Activated CD8-positive, alpha-beta memory T cell treated with anti-CD3 and anti-CD28 coated beads for 48 hours (primary cell): Measurements from ENCODE around the gene PITPNM1.

ENCODE experiments used
- DNase-seq, 3 experiments: peaks; one replicate each; pipeline ENCODE4 v3.0.0-alpha.2; 2020; ENCODE audit warnings: low read depth in 2 of 3, low spot score in 2 of 3

Gene PITPNM1

DNA sequence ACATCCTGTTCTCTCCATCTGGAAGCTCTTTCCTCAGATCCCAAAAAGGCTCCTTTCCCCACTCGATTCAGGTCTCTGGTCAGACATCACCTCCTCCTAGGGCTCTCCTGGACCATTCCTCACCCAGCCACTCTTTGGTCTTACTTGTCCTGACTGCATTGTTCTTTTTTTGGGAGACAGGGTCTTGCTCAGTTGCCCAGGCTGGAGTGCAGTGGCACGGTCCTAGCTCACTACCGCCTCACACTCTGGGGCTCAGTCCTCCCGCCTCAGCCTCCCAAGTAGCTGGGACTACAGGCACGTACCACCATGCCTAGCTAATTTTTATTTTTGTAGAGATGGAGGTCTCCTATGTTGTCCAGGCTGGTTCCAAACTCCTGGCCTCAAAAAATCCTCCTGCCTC is 59.6 kb downstream of the PITPNM1 start:
- DNase-seq, result no peak

DNA sequence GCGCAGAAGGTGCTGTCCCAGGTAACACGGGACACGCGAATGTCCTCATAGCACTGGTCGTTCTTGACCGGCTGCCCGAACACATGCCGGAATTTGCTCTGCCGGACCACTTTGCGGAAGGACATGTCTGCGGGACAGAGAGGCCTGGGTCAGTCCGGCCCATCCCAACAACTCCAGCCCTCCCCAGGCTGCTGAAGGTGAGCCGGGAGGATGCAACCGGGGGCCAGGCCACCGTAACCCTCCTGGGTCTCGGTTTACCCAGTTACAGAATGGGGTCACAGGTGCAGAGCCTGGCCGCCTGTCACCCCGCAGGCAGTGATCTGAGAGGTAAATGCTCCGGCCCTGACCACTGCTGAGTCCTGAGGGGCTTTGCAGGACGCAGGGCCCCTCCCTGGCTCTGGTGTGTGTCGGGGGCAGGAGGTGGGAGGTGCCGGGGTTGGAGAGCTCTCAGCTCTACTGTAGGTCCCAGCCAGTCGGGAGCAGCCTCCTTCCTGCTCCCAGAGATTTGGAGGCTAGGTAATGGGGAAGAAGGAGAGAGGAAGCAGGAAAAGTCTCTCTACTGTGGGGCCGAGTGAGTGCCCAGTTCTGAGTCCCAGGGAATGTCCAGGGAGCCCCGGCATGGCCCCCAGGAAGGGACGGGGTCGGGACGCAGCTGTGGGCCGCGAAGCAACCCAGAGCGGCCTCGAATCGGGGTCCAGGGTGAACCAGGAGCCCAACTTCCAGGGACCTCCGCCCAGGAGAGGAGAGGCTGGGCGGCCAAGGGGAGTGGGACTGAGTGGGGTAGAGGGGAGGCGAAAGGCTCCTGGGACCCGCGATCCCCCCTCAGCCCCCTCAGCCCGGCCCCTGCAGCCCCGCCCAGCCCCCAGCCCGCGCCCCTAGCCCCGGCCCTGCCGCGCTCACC is 62.4 kb downstream of the PITPNM1 start:
- DNase-seq, result no peak
